Muscle layer of colon (tissue), 2 donors: ENCODE results near the gene AMOTL1.

Experiments used
- H3K27ac ChIP-seq: one replicate; pipeline ENCODE4 v1.7.0; 2013; ENCODE audit warnings: low read depth, mild to moderate bottlenecking, low read length, moderate library complexity
- H3K27me3 ChIP-seq, 2 donors: one replicate each; pipeline ENCODE4 v1.7.0; 2013; ENCODE audit warnings: low read length in 2 of 2, mild to moderate bottlenecking in 2 of 2; ENCODE audit not compliant: insufficient read depth in 2 of 2, control insufficient read depth in 1 of 2
- H3K36me3 ChIP-seq: one replicate; pipeline ENCODE4 v1.7.0; 2013; ENCODE audit warnings: mild to moderate bottlenecking, low read length; ENCODE audit not compliant: insufficient read depth
- H3K4me1 ChIP-seq: one replicate; pipeline ENCODE4 v1.7.0; 2013; ENCODE audit warnings: mild to moderate bottlenecking, low read length; ENCODE audit not compliant: insufficient read depth
- H3K4me3 ChIP-seq, 2 donors: one replicate each; pipeline ENCODE4 v1.7.0; 2013; ENCODE audit warnings: low read length in 2 of 2, low read depth in 1 of 2, mild to moderate bottlenecking in 1 of 2, moderate library complexity in 1 of 2
- H3K9ac ChIP-seq: one replicate; pipeline ENCODE4 v1.7.0; 2013; ENCODE audit warnings: low read length
- H3K9me3 ChIP-seq: one replicate; pipeline ENCODE4 v1.7.0; 2013; ENCODE audit warnings: mild to moderate bottlenecking, low read length
- donor health status: abdominal sarcoma.
- donor health status: Adenocarcinoma of cecum.

Gene AMOTL1

GRCh38 chr11:94732617-94733281 is 35.4 kb upstream of the AMOTL1 start:
- Histone ChIP-seq H3K4me1 (peaks cover 18% of the 10 kb centered on the region), H3K4me3 (no peak overlapping the region), H3K9me3 (no peaks in the 10 kb centered on the region), H3K9ac (no peak overlapping the region), H3K27me3 (no peaks in the 10 kb centered on the region), H3K27ac (no peak overlapping the region), H3K36me3 (no peaks in the 10 kb centered on the region)

- H3K9me3 ChIP-seq, result no peaks in the 10 kb centered on the region
- H3K4me3 ChIP-seq, result no peak overlapping the region
- no peak overlapping the region for H3K9ac ChIP-seq
- no peaks in the 10 kb centered on the region for H3K36me3 ChIP-seq
- no peak overlapping the region for H3K27ac ChIP-seq
- H3K27me3 ChIP-seq, result no peaks in the 10 kb centered on the region
- H3K4me1 ChIP-seq, result peaks cover 21% of the 10 kb centered on the region
Observed at GRCh38 chr11:94734563-94735275, 33.4 kb upstream of the AMOTL1 start.

GRCh38 chr11:94735907-94736306 is 32.2 kb upstream of the AMOTL1 start:
- H3K4me1 ChIP-seq, result peaks cover 25% of the 10 kb centered on the region
- H3K9ac ChIP-seq, result no peak overlapping the region
- H3K36me3 ChIP-seq, result no peaks in the 10 kb centered on the region
- no peaks in the 10 kb centered on the region for H3K27me3 ChIP-seq
- H3K27ac ChIP-seq, result no peak overlapping the region
- H3K4me3 ChIP-seq, result no peak overlapping the region
- no peaks in the 10 kb centered on the region for H3K9me3 ChIP-seq

- Histone ChIP-seq H3K9me3 (no peaks in the 10 kb centered on the region), H3K27me3 (no peaks in the 10 kb centered on the region), H3K9ac (no peak overlapping the region), H3K4me3 (no peak overlapping the region), H3K27ac (peak overlapping the region; percentile 6), H3K4me1 (peaks cover 32% of the 10 kb centered on the region), H3K36me3 (no peaks in the 10 kb centered on the region)
Observed at GRCh38 chr11:94737171-94737611, 31.0 kb upstream of the AMOTL1 start.

- H3K27ac ChIP-seq, result no peak overlapping the region
- no peaks in the 10 kb centered on the region for H3K9me3 ChIP-seq
- H3K27me3 ChIP-seq, result no peaks in the 10 kb centered on the region
- H3K9ac ChIP-seq, result no peak overlapping the region
- peaks cover 27% of the 10 kb centered on the region for H3K4me1 ChIP-seq
- H3K36me3 ChIP-seq, result no peaks in the 10 kb centered on the region
- H3K4me3 ChIP-seq, result no peak overlapping the region
Observed at GRCh38 chr11:94738746-94739145, 29.4 kb upstream of the AMOTL1 start.

DNA sequence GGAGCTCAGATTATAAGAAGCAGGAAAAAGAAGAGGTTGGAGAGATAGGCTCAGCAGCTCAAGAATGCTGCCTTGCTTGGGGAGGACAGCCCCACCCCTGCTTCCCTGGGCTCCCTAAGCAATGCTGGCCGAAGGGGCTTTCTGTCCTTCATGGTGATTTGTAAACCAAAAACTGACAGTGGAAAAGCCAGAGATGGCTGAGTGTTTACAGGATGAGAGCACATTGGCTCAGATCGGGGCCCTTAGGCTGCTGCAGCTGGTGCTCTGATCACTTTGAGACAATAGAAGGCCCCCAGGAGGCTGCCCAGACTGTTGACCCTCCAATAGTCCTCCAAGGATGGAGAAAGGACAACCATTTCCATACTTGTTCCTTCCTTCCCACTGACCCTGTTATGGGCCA is 28.8 kb upstream of the AMOTL1 start:
- peak overlapping the region; percentile 63 for H3K27ac ChIP-seq
- H3K9ac ChIP-seq, result no peak overlapping the region
- peaks cover 27% of the 10 kb centered on the region for H3K4me1 ChIP-seq
- no peaks in the 10 kb centered on the region for H3K27me3 ChIP-seq
- H3K36me3 ChIP-seq, result no peaks in the 10 kb centered on the region
- H3K4me3 ChIP-seq, result no peak overlapping the region
- H3K9me3 ChIP-seq, result no peaks in the 10 kb centered on the region

- peak overlapping the region; percentile 89 for H3K27ac ChIP-seq
Observed at GRCh38 chr11:94740083-94741021, 27.8 kb upstream of the AMOTL1 start.

GRCh38 chr11:94741022-94741679 is 27.0 kb upstream of the AMOTL1 start:
- H3K36me3 ChIP-seq, result no peaks in the 10 kb centered on the region
- H3K4me1 ChIP-seq, result peaks cover 27% of the 10 kb centered on the region
- peak overlapping the region; percentile 89 for H3K27ac ChIP-seq
- H3K4me3 ChIP-seq, result peak overlapping the region; percentile 52 to 78
- H3K27me3 ChIP-seq, result no peaks in the 10 kb centered on the region
- H3K9ac ChIP-seq, result peak overlapping the region; percentile 58
- H3K9me3 ChIP-seq, result no peaks in the 10 kb centered on the region

More at GRCh38 chr11:94740083-94741021, 27.8 kb upstream of the AMOTL1 start:
- Histone ChIP-seq H3K4me3 (peak overlapping the region; percentile 52 to 78), H3K9me3 (no peaks in the 10 kb centered on the region), H3K36me3 (no peaks in the 10 kb centered on the region), H3K9ac (peak overlapping the region; percentile 58), H3K27me3 (no peaks in the 10 kb centered on the region), H3K4me1 (peaks cover 27% of the 10 kb centered on the region)

DNA sequence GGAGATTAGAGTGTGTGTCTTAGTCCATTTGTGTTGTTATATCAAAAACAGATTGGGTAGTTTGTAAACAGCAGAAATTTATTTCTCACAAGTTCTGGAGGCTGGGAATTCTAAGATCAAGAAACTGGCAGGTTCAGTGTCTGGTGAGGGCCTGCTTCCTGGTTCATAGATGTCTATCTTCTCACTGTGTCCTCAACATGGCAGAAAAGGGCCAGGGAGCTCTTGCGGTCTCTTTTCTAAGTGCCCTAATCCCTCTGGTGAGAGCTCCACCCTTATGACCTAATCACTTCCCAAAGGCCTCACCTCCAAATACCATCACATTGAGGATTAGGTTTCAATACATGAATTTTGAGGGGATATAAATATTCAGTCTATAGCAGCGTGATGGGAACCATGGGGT is 25.5 kb upstream of the AMOTL1 start:
- no peak overlapping the region for H3K27ac ChIP-seq
- H3K4me3 ChIP-seq, result no peak overlapping the region

GRCh38 chr11:94746721-94747120 is 21.4 kb upstream of the AMOTL1 start:
- Histone ChIP-seq H3K27me3 (no peaks in the 10 kb centered on the region), H3K4me3 (no peak overlapping the region), H3K9me3 (no peaks in the 10 kb centered on the region), H3K9ac (no peak overlapping the region), H3K27ac (no peak overlapping the region), H3K4me1 (peaks cover 21% of the 10 kb centered on the region), H3K36me3 (no peaks in the 10 kb centered on the region)

More for the DNA sequence above, 25.5 kb upstream of the AMOTL1 start:
- Histone ChIP-seq H3K4me1 (peaks cover 14% of the 10 kb centered on the region), H3K36me3 (no peaks in the 10 kb centered on the region), H3K9me3 (no peaks in the 10 kb centered on the region), H3K9ac (no peak overlapping the region), H3K27me3 (no peaks in the 10 kb centered on the region)

- H3K4me3 ChIP-seq, result no peak overlapping the region
- H3K27ac ChIP-seq, result no peak overlapping the region
- H3K9me3 ChIP-seq, result no peaks in the 10 kb centered on the region
- no peak overlapping the region for H3K9ac ChIP-seq
- H3K4me1 ChIP-seq, result peaks cover 22% of the 10 kb centered on the region
- no peaks in the 10 kb centered on the region for H3K27me3 ChIP-seq
- no peaks in the 10 kb centered on the region for H3K36me3 ChIP-seq
Observed at GRCh38 chr11:94747146-94747545, 21.0 kb upstream of the AMOTL1 start.
